Measurements from ENCODE around the gene MBIP.
"Not testable (repeated sequence)": the region's sequence is repeated elsewhere in the genome, so short reads cannot be mapped to it uniquely, and the experiment has no call there.

The MBIP gene

GRCh38 chr14:36356862-36357261, 36.4 kb upstream of the MBIP start:
- TF ChIP-seq CTCF (IDR thresholded peaks at IDR 0.05; ENCODE audit: low read depth, low read length, missing control alignments), result no peak
- no peak overlapping the region for H3K4me3 ChIP-seq (ENCODE audit: low read depth, low read length)
- no peak for DNase-seq (ENCODE audit: low read depth)

GRCh38 chr14:36346052-36346451, 25.6 kb upstream of the MBIP start:
- DNase-seq (ENCODE audit: low read depth), result no peak
- TF ChIP-seq CTCF (IDR thresholded peaks at IDR 0.05; ENCODE audit: low read depth, low read length, missing control alignments), result no peak
- H3K4me3 ChIP-seq (ENCODE audit: low read depth, low read length), result no peak overlapping the region

- DNase-seq (ENCODE audit: low read depth), result no peak
- no peak for TF ChIP-seq CTCF (IDR thresholded peaks at IDR 0.05; ENCODE audit: low read depth, low read length, missing control alignments)
- H3K4me3 ChIP-seq (ENCODE audit: low read depth, low read length), result no peak overlapping the region
These were observed 23.8 kb upstream of the MBIP start for GRCh38 chr14:36344211-36344610.

- not testable (repeated sequence) for DNase-seq (ENCODE audit: low read depth)
These were observed 21.4 kb upstream of the MBIP start for GRCh38 chr14:36341811-36342210.

GRCh38 chr14:36340276-36340890, 19.9 kb upstream of the MBIP start:
- TF ChIP-seq CTCF (IDR thresholded peaks at IDR 0.05; ENCODE audit: low read depth, low read length, missing control alignments), result no peak
- no peak overlapping the region for H3K4me3 ChIP-seq (ENCODE audit: low read depth, low read length)
- DNase-seq (ENCODE audit: low read depth), result no peak

More at GRCh38 chr14:36341811-36342210, 21.4 kb upstream of the MBIP start:
- H3K4me3 ChIP-seq (ENCODE audit: low read depth, low read length), result not testable (repeated sequence)

- no peak for DNase-seq (ENCODE audit: low read depth)
- TF ChIP-seq CTCF (IDR thresholded peaks at IDR 0.05; ENCODE audit: low read depth, low read length, missing control alignments), result no peak
These were observed 19.4 kb upstream of the MBIP start for GRCh38 chr14:36339816-36340215.

GRCh38 chr14:36333119-36333518, 12.7 kb upstream of the MBIP start:
- H3K4me3 ChIP-seq (ENCODE audit: low read depth, low read length), result no peak overlapping the region
- no peak for TF ChIP-seq CTCF (IDR thresholded peaks at IDR 0.05; ENCODE audit: low read depth, low read length, missing control alignments)
- DNase-seq (ENCODE audit: low read depth), result no peak

More at GRCh38 chr14:36339816-36340215, 19.4 kb upstream of the MBIP start:
- H3K4me3 ChIP-seq (ENCODE audit: low read depth, low read length), result no peak overlapping the region

- H3K4me3 ChIP-seq (ENCODE audit: low read depth, low read length); DNase-seq (ENCODE audit: low read depth): not testable (repeated sequence)
These were observed 7.1 kb upstream of the MBIP start for GRCh38 chr14:36327573-36327972.

All from GM12864 (cell line).